ENCODE data around the gene FNDC1. TPM values are rescaled to one million over a fixed set of nuclear protein-coding genes. Genes with fewer than 3 reads are reported as not detected.

The FNDC1 gene
- total and polyA plus RNA-seq, 4 donors: 0.06 to 8.6 (median 0.31) TPM

DNA sequence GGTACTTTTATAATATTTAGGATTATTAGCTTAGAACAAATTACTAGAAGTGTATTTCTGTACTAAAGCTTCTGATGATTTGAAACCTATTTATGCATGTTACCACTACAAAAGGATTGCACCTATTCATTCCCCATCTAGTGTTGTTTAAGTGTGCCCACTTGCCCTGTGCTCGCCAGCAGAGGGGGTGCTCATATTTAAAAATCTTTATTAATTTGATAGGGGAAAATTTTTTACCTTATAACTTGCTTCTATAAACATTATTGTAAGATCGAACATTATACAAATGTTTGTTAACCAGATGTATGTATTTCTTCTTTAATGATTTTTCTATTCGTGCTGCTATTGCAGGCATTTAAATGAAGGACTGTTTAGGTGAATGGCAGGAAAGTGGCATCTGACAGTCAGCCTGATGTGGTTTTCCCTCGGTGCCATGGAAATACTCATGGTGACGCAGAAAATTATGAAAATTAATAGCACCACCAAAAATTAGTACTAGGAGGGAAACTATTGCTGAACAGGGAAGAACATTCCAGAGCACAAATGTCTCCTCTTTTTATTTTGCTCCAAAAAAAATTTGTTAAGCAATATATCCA is 44.1 kb upstream of the FNDC1 start:
- no peak overlapping the region for H3K9ac ChIP-seq (ENCODE audit: insufficient read depth in 1 of 2, low read length in 2 of 2)
- TF ChIP-seq, protein P1, sequence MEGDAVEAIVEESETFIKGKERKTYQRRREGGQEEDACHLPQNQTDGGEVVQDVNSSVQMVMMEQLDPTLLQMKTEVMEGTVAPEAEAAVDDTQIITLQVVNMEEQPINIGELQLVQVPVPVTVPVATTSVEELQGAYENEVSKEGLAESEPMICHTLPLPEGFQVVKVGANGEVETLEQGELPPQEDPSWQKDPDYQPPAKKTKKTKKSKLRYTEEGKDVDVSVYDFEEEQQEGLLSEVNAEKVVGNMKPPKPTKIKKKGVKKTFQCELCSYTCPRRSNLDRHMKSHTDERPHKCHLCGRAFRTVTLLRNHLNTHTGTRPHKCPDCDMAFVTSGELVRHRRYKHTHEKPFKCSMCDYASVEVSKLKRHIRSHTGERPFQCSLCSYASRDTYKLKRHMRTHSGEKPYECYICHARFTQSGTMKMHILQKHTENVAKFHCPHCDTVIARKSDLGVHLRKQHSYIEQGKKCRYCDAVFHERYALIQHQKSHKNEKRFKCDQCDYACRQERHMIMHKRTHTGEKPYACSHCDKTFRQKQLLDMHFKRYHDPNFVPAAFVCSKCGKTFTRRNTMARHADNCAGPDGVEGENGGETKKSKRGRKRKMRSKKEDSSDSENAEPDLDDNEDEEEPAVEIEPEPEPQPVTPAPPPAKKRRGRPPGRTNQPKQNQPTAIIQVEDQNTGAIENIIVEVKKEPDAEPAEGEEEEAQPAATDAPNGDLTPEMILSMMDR (IDR thresholded peaks at IDR 0.05; ENCODE audit: control extremely low read depth, extremely low read depth): no peak
- no peak for ATAC-seq (ENCODE audit: insufficient read depth, low FRiP score)

DNA sequence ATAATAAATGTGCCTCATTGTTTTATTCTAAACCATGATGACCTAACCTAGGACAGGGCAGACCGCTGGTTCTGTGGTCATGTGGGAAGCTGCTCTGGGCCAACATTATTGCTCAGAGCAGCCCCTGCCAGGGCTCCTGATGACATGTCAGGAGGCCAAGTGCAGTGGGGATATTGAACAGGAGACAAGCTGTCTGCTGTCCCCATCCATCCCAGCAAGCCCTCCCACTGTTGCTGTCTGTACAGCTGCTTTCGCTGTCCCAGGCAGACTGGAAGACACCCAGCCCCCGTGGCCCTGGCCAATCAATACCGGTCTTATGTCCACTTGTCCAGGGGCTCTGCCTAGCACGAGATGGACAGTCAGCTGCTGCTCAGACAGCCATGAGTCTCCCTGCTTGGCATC is 43.2 kb upstream of the FNDC1 start:
- ATAC-seq (ENCODE audit: insufficient read depth, low FRiP score) (no peak), DNase-seq (no peak)
- WGBS, 2 donors: 65 to 71% methylated on average over 5 of the region's 5 CpGs
- Histone ChIP-seq H3K9ac (ENCODE audit: insufficient read depth in 1 of 2, low read length in 2 of 2) (no peak overlapping the region), H3K4me3 (no peak overlapping the region), H3K27ac (ENCODE audit: low read depth in 1 of 2, low read length in 1 of 2) (peak overlapping the region in 1 of 2 donors; percentile 86), H3K36me3 (ENCODE audit: control insufficient read depth in 4 of 4, insufficient read depth in 4 of 4, low read length in 4 of 4) (no peaks in the 10 kb centered on the region), H3K27me3 (ENCODE audit: control insufficient read depth in 3 of 3, insufficient read depth in 3 of 3, low read length in 2 of 3) (no peaks in the 10 kb centered on the region), H3K4me1 (ENCODE audit: control insufficient read depth in 5 of 5, insufficient read depth in 5 of 5, low read length in 5 of 5) (peaks cover 0 to 4% (median 0%) of the 10 kb centered on the region in 5 donors), H3K9me3 (ENCODE audit: control insufficient read depth in 4 of 4, insufficient read depth in 3 of 4, low read length in 3 of 4) (no peaks in the 10 kb centered on the region)
- TF ChIP-seq, protein P1 (IDR thresholded peaks at IDR 0.05; ENCODE audit: control extremely low read depth, extremely low read depth): no peak

More for the DNA sequence above, 44.1 kb upstream of the FNDC1 start:
- DNase-seq: no peak
- WGBS, 2 donors: 77 to 78% methylated on average over 5 of the region's 5 CpGs
- Histone ChIP-seq H3K36me3 (ENCODE audit: control insufficient read depth in 4 of 4, insufficient read depth in 4 of 4, low read length in 4 of 4) (no peaks in the 10 kb centered on the region), H3K4me1 (ENCODE audit: control insufficient read depth in 5 of 5, insufficient read depth in 5 of 5, low read length in 5 of 5) (peaks cover 0 to 4% (median 0%) of the 10 kb centered on the region in 5 donors), H3K4me3 (no peak overlapping the region), H3K27me3 (ENCODE audit: control insufficient read depth in 3 of 3, insufficient read depth in 3 of 3, low read length in 2 of 3) (no peaks in the 10 kb centered on the region), H3K9me3 (ENCODE audit: control insufficient read depth in 4 of 4, insufficient read depth in 3 of 4, low read length in 3 of 4) (no peaks in the 10 kb centered on the region), H3K27ac (ENCODE audit: low read depth in 1 of 2, low read length in 1 of 2) (no peak overlapping the region)

DNA sequence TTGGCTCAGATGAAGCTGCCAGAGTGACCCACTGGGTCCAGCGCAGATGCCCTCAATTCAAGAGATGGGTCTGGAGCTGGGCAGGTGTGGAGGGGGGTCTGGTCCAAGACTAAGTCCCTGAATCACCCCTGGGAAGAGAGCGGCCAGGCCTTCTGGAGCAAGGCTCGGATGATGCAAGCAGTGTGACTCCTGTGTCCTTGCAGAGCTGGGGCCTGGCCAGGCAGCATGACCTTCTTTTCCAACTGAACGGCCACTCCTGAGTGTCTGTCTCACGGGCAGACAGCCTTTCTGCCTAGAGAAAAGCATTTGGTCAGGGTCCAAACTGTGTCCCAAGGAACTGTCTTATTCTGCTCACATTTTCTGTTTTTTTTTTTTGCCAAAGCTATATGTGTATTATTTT is 42.6 kb upstream of the FNDC1 start:
- ATAC-seq (ENCODE audit: insufficient read depth, low FRiP score) (no peak), DNase-seq (no peak)
- Histone ChIP-seq H3K4me3 (no peak overlapping the region), H3K9me3 (ENCODE audit: control insufficient read depth in 4 of 4, insufficient read depth in 3 of 4, low read length in 3 of 4) (no peaks in the 10 kb centered on the region), H3K4me1 (ENCODE audit: control insufficient read depth in 5 of 5, insufficient read depth in 5 of 5, low read length in 5 of 5) (peaks cover 0 to 4% (median 0%) of the 10 kb centered on the region in 5 donors), H3K27ac (ENCODE audit: low read depth in 1 of 2, low read length in 1 of 2) (peak overlapping the region in 1 of 2 donors; percentile 86), H3K27me3 (ENCODE audit: control insufficient read depth in 3 of 3, insufficient read depth in 3 of 3, low read length in 2 of 3) (no peaks in the 10 kb centered on the region), H3K36me3 (ENCODE audit: control insufficient read depth in 4 of 4, insufficient read depth in 4 of 4, low read length in 4 of 4) (no peaks in the 10 kb centered on the region), H3K9ac (ENCODE audit: insufficient read depth in 1 of 2, low read length in 2 of 2) (no peak overlapping the region)
- TF ChIP-seq, protein P1 (IDR thresholded peaks at IDR 0.05; ENCODE audit: control extremely low read depth, extremely low read depth): no peak
- 76 to 88% methylated on average over 5 of the region's 5 CpGs for WGBS, 2 donors

DNA sequence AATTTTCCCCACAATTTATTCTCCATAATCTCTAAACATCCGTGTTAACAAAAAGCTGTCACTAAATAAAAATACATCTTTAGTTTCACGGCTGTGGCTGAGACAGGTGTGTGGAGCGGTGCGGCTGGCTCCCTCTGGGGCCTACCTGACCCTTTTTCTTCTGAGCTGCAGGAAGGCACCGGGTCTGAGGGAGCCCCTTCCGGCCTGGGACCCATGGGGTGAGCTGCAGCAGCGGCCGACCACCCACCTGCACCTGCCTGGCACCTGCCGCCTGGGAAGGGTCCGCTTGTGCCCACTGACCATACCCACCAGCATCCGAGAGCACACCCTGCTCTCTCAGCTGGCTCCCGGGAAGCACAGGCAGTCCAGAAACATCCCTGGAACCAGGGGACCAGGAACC is 41.5 kb upstream of the FNDC1 start:
- no peak for DNase-seq

More for the DNA sequence above, 41.5 kb upstream of the FNDC1 start:
- no peak overlapping the region for H3K27ac ChIP-seq (ENCODE audit: low read depth in 1 of 2, low read length in 1 of 2)
- peaks cover 0 to 4% (median 0%) of the 10 kb centered on the region in 5 donors for H3K4me1 ChIP-seq (ENCODE audit: control insufficient read depth in 5 of 5, insufficient read depth in 5 of 5, low read length in 5 of 5)
- TF ChIP-seq, protein P1 (IDR thresholded peaks at IDR 0.05; ENCODE audit: control extremely low read depth, extremely low read depth): no peak
- WGBS, 2 donors: 91 to 96% methylated on average over 12 of the region's 12 CpGs
- no peaks in the 10 kb centered on the region for H3K9me3 ChIP-seq (ENCODE audit: control insufficient read depth in 4 of 4, insufficient read depth in 3 of 4, low read length in 3 of 4)
- no peak overlapping the region for H3K4me3 ChIP-seq
- H3K27me3 ChIP-seq (ENCODE audit: control insufficient read depth in 3 of 3, insufficient read depth in 3 of 3, low read length in 2 of 3): no peaks in the 10 kb centered on the region
- no peaks in the 10 kb centered on the region for H3K36me3 ChIP-seq (ENCODE audit: control insufficient read depth in 4 of 4, insufficient read depth in 4 of 4, low read length in 4 of 4)
- no peak overlapping the region for H3K9ac ChIP-seq (ENCODE audit: insufficient read depth in 1 of 2, low read length in 2 of 2)
- no peak for ATAC-seq (ENCODE audit: insufficient read depth, low FRiP score)

Measured in lung (tissue), 12 donors.